Astrocyte (in vitro differentiated cells and primary cell): ENCODE data around the gene MAPKAPK3.

Experiments used
- EZH2 ChIP-seq: IDR thresholded peaks from 2 replicates; pipeline ENCODE4 v1.6.1; 2012; ENCODE audit warnings: mild to moderate bottlenecking, low read length, inconsistent platforms; ENCODE audit not compliant: insufficient read depth
- TF ChIP-seq, protein P1 (sequence below): IDR thresholded peaks from 2 replicates; pipeline ENCODE4 v1.5.1; 2011; ENCODE audit warnings: low read depth, mild to moderate bottlenecking, inconsistent platforms, low read length, moderate library complexity; ENCODE audit not compliant: insufficient read depth

DNA sequence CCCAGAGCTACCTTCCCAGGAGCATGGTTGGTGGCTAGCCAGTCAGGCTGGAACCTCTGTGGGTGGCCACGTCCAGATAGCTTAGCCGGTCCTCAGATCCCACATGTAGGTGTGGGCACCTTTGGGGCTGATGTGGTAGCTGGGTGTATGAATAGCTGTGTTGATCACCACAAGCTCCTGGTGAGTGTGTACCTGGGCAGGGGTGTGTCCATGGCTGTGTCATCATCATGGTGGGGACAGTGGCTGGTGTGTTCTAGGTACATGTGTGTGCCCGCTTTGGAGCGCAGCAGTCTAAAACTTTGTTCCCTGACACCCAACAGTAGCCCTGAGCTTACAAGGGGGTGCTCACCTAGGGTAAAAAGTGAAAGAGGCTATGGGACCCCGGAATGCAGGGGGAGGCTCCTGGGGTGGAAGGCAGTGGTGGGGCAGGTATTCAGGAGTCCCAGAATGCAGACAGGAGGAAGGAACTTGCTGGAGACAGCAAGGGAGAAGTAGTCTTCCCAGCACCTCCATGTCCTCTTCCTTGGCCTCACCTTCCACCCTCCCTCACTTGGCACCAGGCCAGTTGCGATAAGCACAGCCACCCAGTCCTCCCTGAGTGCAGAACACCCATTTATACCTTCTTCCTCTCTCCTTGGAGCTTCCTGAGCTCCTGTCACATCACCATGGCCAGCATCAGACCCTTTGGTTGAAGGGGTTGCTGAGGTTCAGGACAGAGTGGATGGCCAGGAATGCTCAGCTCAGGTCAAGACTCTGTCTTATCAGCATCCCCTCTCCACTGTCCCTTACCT, 6.6 kb upstream of the MAPKAPK3 start:
- TF ChIP-seq, protein P1, sequence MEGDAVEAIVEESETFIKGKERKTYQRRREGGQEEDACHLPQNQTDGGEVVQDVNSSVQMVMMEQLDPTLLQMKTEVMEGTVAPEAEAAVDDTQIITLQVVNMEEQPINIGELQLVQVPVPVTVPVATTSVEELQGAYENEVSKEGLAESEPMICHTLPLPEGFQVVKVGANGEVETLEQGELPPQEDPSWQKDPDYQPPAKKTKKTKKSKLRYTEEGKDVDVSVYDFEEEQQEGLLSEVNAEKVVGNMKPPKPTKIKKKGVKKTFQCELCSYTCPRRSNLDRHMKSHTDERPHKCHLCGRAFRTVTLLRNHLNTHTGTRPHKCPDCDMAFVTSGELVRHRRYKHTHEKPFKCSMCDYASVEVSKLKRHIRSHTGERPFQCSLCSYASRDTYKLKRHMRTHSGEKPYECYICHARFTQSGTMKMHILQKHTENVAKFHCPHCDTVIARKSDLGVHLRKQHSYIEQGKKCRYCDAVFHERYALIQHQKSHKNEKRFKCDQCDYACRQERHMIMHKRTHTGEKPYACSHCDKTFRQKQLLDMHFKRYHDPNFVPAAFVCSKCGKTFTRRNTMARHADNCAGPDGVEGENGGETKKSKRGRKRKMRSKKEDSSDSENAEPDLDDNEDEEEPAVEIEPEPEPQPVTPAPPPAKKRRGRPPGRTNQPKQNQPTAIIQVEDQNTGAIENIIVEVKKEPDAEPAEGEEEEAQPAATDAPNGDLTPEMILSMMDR = no peak
- TF ChIP-seq EZH2 = no peak
